NB4 (cell line): Measurements from ENCODE around the gene ST6GALNAC3.

Source experiments
- MYC ChIP-seq: IDR thresholded peaks from 2 replicates; pipeline ENCODE4 v1.6.1; 2011; ENCODE audit warnings: low read depth, low read length
- POLR2A ChIP-seq: IDR thresholded peaks from 2 replicates; pipeline ENCODE4 v1.6.1; 2011; ENCODE audit warnings: mild to moderate bottlenecking; ENCODE audit not compliant: insufficient read length; ENCODE audit errors: extremely low read depth
- TF ChIP-seq, protein P1 (sequence below): IDR thresholded peaks from one replicate; pipeline ENCODE4 v1.5.1; 2012; ENCODE audit warnings: low read depth, low read length
- TF ChIP-seq, protein P2 (sequence below): IDR thresholded peaks from 2 replicates; pipeline ENCODE4 v1.6.1; 2011; ENCODE audit warnings: low read depth, low read length

DNA sequence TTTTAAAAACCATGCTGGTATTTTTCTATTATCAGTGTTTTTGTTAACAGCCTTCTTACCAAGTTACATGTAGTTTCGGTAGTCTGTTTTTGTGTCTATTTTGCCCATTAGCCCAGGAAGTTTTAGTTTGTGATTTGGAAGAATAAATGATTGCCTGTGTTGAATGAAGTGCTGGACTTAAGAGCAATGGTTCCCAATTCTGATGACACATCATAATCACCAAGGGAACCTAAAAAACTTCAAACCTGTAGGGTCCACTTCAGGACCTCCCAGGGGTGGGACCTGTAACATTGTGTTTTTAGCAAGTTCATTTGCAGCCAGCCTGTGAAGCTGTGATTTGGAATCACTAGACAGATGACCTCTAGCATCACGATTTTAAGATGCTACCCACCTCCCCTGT lies 43.0 kb upstream of the ST6GALNAC3 start:
- no peak for TF ChIP-seq POLR2A
- TF ChIP-seq, protein P1, sequence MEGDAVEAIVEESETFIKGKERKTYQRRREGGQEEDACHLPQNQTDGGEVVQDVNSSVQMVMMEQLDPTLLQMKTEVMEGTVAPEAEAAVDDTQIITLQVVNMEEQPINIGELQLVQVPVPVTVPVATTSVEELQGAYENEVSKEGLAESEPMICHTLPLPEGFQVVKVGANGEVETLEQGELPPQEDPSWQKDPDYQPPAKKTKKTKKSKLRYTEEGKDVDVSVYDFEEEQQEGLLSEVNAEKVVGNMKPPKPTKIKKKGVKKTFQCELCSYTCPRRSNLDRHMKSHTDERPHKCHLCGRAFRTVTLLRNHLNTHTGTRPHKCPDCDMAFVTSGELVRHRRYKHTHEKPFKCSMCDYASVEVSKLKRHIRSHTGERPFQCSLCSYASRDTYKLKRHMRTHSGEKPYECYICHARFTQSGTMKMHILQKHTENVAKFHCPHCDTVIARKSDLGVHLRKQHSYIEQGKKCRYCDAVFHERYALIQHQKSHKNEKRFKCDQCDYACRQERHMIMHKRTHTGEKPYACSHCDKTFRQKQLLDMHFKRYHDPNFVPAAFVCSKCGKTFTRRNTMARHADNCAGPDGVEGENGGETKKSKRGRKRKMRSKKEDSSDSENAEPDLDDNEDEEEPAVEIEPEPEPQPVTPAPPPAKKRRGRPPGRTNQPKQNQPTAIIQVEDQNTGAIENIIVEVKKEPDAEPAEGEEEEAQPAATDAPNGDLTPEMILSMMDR = no peak
- TF ChIP-seq, protein P2, sequence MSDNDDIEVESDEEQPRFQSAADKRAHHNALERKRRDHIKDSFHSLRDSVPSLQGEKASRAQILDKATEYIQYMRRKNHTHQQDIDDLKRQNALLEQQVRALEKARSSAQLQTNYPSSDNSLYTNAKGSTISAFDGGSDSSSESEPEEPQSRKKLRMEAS = no peak
- TF ChIP-seq MYC = no peak
